ENCODE results near the gene HSD11B2. TPM values are rescaled to one million over a fixed set of nuclear protein-coding genes. Genes with fewer than 3 reads are reported as not detected.

Gene HSD11B2
- 1.3 to 2.1 TPM (median 1.5 TPM) in 5 replicates for total RNA-seq (2022; extraction: Qiagen RNA extraction; ENCODE audit: low read depth)

GRCh38 chr16:67430977-67431774 is at the start of gene HSD11B2:
Gene HSD11B2 (plus strand): TSS chr16:67431121. CDS start chr16:67431249, 128 bp downstream.

GRCh38 chr16:67393111-67393787 is 37.7 kb upstream of the HSD11B2 start, which contains the start of gene TPPP3:
Gene TPPP3 (minus strand): TSS chr16:67393498. CDS start chr16:67391111, 2,387 bp downstream.

GRCh38 chr16:67415872-67416793 is 14.8 kb upstream of the HSD11B2 start, which contains the start of gene ZDHHC1:
Gene ZDHHC1 (minus strand): TSS chr16:67416477. CDS start chr16:67407775, 8,702 bp downstream.

GRCh38 chr16:67480833-67481560 is 50.1 kb downstream of the HSD11B2 start, which contains the start of gene ATP6V0D1:
Gene ATP6V0D1 (minus strand): TSS chr16:67481157. CDS start chr16:67481086, 71 bp downstream.

GRCh38 chr16:67483150-67483549 is 52.2 kb downstream of the HSD11B2 start, which contains the start of gene AGRP:
Gene AGRP (minus strand): TSS chr16:67483547. CDS start chr16:67483398, 149 bp downstream.

Other genes starting within 250 kb of the HSD11B2 start
- 5.4 to 8.4 TPM (median 6.3 TPM) in 5 replicates for gene MATCAP1, start 247.2 kb upstream of the HSD11B2 start, total RNA-seq (2022; extraction: Qiagen RNA extraction; ENCODE audit: low read depth)
- gene EXOC3L1, start 241.0 kb upstream of the HSD11B2 start, total RNA-seq (2022; extraction: Qiagen RNA extraction; ENCODE audit: low read depth): 0.09 to 0.30 TPM (median 0.23 TPM) in 3 of 5 replicates, not detected in the others
- gene E2F4, start 239.0 kb upstream of the HSD11B2 start, total RNA-seq (2022; extraction: Qiagen RNA extraction; ENCODE audit: low read depth): 82.2 to 98.8 TPM (median 95.1 TPM) in 5 replicates
- 0.99 to 1.5 TPM (median 1.4 TPM) in 5 replicates for gene ELMO3, start 232.0 kb upstream of the HSD11B2 start, total RNA-seq (2022; extraction: Qiagen RNA extraction; ENCODE audit: low read depth)
- gene TMEM208, start 204.0 kb upstream of the HSD11B2 start, total RNA-seq (2022; extraction: Qiagen RNA extraction; ENCODE audit: low read depth): 87.8 to 98.8 TPM (median 94.3 TPM) in 5 replicates
- gene FHOD1, start 183.6 kb upstream of the HSD11B2 start, total RNA-seq (2022; extraction: Qiagen RNA extraction; ENCODE audit: low read depth): 47.9 to 66.5 TPM (median 61.3 TPM) in 5 replicates
- gene SLC9A5, start 182.1 kb upstream of the HSD11B2 start, total RNA-seq (2022; extraction: Qiagen RNA extraction; ENCODE audit: low read depth): 1.4 to 1.7 TPM (median 1.6 TPM) in 5 replicates
- 11.0 to 14.2 TPM (median 12.3 TPM) in 5 replicates for gene PLEKHG4, start 151.6 kb upstream of the HSD11B2 start, total RNA-seq (2022; extraction: Qiagen RNA extraction; ENCODE audit: low read depth)
- 0.14 to 0.79 TPM (median 0.43 TPM) in 5 replicates for gene KCTD19, start 104.4 kb upstream of the HSD11B2 start, total RNA-seq (2022; extraction: Qiagen RNA extraction; ENCODE audit: low read depth)
- gene LRRC36, start 104.3 kb upstream of the HSD11B2 start, total RNA-seq (2022; extraction: Qiagen RNA extraction; ENCODE audit: low read depth): 0.21 to 0.35 TPM (median 0.21 TPM) in 3 of 5 replicates, not detected in the others
- 8.6 to 14.2 TPM (median 12.1 TPM) in 5 replicates for gene TPPP3, start 37.6 kb upstream of the HSD11B2 start, total RNA-seq (2022; extraction: Qiagen RNA extraction; ENCODE audit: low read depth)
- gene ZDHHC1, start 14.6 kb upstream of the HSD11B2 start, total RNA-seq (2022; extraction: Qiagen RNA extraction; ENCODE audit: low read depth): 4.6 to 7.2 TPM (median 6.5 TPM) in 5 replicates
- gene ATP6V0D1, start 50.0 kb downstream of the HSD11B2 start, total RNA-seq (2022; extraction: Qiagen RNA extraction; ENCODE audit: low read depth): 100 to 117 TPM (median 107 TPM) in 5 replicates
- not detected in 5 replicates for gene AGRP, start 52.4 kb downstream of the HSD11B2 start, total RNA-seq (2022; extraction: Qiagen RNA extraction; ENCODE audit: low read depth)
- 36.1 to 45.7 TPM (median 40.3 TPM) in 5 replicates for gene RIPOR1, start 97.7 kb downstream of the HSD11B2 start, total RNA-seq (2022; extraction: Qiagen RNA extraction; ENCODE audit: low read depth)
- 33.9 to 35.7 TPM (median 34.2 TPM) in 5 replicates for gene CTCF, start 131.4 kb downstream of the HSD11B2 start, total RNA-seq (2022; extraction: Qiagen RNA extraction; ENCODE audit: low read depth)
- gene CARMIL2, start 214.0 kb downstream of the HSD11B2 start, total RNA-seq (2022; extraction: Qiagen RNA extraction; ENCODE audit: low read depth): 1.3 to 2.1 TPM (median 1.7 TPM) in 5 replicates
- gene ACD, start 229.1 kb downstream of the HSD11B2 start, total RNA-seq (2022; extraction: Qiagen RNA extraction; ENCODE audit: low read depth): 31.1 to 35.3 TPM (median 34.4 TPM) in 5 replicates
- 1.5 to 2.6 TPM (median 2.3 TPM) in 5 replicates for gene PARD6A, start 229.8 kb downstream of the HSD11B2 start, total RNA-seq (2022; extraction: Qiagen RNA extraction; ENCODE audit: low read depth)
- gene ENKD1, start 235.6 kb downstream of the HSD11B2 start, total RNA-seq (2022; extraction: Qiagen RNA extraction; ENCODE audit: low read depth): 7.7 to 12.2 TPM (median 11.1 TPM) in 5 replicates
- 0.12 to 0.14 TPM in 2 of 5 replicates, not detected in the others for gene C16orf86, start 235.7 kb downstream of the HSD11B2 start, total RNA-seq (2022; extraction: Qiagen RNA extraction; ENCODE audit: low read depth)

Measured in A549 treated with GW870086 at 1 μM for 4 hours (cell line).